ENCODE data around the gene PATE4.
A peak's percentile ranks its signal among the peaks of the same experiment; 100 is the strongest.
"Not testable (repeated sequence)": the region's sequence is repeated elsewhere in the genome, so short reads cannot be mapped to it uniquely, and the experiment has no call there.

Gene PATE4, protein sequence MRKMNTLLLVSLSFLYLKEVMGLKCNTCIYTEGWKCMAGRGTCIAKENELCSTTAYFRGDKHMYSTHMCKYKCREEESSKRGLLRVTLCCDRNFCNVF

DNA sequence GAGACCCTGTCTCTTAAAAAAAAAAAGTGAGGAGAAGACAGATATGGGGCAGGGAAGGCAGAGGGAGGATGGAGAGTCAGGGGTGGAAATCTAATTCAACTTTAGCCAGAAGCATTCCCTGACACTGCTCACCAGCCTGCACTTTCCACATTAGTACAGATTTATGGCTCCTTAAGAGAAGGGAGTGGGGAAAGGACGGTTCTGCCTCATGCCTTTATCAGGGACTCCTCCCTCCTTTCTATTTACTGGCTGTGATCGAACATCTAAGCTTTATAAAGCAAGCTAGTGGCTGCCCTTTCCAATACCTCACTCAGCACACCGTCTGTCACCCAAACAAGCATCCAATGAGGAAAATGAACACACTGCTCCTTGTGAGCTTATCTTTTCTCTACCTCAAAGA is at the start of gene PATE4:
Gene PATE4 (plus strand): TSS at position 301 of the 400 bp plus-strand sequence. CDS start 44 bp downstream, at position 345.
- no peak for DNase-seq (ENCODE audit: low read depth in 2 of 2)

DNA sequence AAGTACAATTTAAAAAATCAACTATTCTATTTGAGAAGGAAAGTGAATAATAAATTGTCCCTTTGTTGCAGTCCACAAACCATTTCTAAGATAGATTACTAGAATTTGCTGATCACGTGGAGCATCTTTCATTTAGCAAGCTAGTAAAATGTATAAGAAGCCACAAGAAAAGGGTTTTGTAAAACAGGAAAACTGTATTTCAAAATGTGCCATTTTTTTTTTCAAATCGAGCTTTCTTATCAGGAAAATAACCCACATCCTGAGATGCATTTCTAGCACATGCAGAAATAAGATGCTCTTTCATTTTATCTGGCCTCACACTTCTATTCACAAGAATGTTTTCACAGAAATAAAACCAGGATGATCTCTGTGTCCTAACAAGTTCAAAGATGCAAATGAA is 48.4 kb upstream of the PATE4 start:
- DNase-seq (ENCODE audit: low read depth in 2 of 2): no peak

DNA sequence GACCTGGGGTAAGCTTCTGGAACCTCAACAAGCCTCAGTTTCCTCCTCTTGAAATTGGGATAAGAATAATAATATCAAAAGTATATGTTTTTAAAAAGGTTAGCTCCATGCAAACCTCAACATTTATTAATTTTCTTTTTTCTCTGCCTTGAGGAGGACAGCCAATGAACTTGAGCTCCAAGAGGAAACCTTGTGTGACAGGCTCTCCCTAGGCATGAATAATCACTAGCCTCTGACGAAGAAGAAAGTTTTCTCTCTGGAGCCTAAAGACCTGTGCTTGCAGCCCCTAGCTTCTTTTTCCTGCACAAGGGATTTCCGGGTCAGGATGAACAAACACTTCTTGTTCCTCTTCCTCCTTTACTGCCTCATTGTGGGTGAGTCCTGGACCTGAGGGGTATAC is 45.3 kb upstream of the PATE4 start, which contains the start of gene PATE3:
Gene PATE3 (plus strand): TSS at position 301 of the 400 bp plus-strand sequence. CDS start 25 bp downstream, at position 326.
- DNase-seq (ENCODE audit: low read depth in 2 of 2): no peak

DNA sequence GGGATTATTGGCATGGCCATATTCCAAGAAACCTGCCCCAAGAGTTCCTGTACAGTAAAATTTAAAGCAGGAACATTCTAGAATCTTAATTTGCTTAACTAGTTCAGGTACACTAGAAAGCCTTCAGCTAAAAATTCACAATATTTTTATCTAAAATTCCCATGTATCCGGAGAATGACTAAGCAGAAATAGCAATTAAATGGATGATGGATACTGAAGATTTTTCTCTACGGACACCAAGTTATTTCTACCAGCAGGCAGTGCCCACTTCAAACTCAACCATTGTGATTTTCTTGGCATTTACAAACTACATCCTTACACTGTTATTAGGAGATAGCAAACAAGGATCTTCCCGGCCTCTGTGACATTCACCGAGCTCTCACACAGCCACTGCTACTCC is 42.3 kb upstream of the PATE4 start:
- DNase-seq (ENCODE audit: low read depth in 2 of 2): no peak

DNA sequence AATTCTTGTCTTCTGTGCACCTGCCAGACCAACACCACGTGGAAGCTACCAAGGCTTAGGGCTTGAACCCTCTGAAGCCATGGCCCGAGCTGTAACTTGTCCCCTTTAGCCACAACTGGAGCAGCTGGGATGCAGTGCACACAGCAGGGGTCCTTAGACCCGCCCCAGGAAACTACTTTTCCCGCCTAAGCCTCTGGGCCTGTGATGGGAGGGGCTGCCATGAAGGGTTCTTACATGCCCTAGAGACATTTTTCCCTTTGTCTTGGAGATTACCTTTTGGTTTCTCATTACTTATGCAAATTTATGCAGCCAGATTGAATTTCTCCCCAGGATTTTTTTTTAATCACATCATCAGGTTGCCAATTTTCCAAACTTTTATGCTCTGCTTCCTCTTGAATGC is 35.5 kb upstream of the PATE4 start:
- no peak for DNase-seq (ENCODE audit: low read depth in 2 of 2)

DNA sequence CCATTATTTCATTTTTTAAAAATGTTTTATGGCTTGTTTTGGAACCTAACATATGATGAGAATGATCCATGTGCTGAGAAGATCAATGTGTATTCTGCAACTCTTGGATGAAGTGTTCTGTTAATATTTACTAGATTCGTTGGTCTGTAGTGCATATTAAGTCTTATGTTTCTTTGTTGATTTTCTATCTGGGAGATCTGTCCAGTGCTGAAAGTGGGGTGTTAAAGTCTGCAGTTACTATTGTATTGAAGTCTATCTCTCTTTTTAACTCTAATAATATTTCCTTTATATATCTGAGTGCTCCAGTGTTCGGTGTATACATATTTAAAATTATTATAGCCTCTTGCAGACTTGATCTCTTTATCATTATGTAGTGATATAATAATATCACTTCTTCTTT is 33.3 kb upstream of the PATE4 start:
- no peak for DNase-seq (ENCODE audit: low read depth in 2 of 2)

DNA sequence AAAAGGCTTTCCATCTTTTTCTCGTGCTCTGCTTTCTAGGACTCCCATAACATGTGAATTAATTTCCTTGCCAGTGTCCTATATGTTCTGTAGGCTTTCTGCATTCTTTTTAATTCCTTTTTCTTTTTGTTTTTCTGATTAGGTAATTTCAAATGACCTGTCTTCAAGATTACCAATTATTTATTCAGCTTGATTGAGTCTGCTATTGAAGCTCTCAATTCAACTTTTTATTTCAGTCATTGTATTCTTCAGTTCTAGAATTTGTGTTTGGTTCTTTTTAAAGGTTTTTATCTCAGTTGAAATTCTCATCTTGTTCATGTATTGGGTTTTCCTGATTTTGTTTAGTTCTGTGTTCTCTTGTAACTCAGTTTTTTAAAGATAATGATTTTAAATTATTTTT is 30.7 kb upstream of the PATE4 start:
- no peak for DNase-seq (ENCODE audit: low read depth in 2 of 2)

DNA sequence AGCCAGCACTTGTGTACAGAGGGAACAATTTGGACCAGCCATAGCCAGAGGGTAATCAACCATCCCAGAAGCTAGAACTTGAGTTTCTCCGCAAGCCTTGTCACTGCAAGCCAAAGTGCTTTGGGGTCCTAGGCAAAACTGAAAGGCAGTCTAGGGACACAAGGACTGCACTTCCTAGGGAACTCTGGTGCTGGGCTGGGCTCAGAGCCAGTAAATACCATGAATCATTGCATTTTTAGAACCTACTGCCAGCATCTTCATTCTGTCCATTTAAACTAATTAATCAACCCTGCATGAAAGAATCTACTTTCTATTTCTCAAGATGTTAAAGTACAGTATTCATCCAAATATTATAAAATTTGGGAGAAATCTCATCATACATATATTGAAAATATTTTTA is 25.2 kb upstream of the PATE4 start:
- no peak for DNase-seq (ENCODE audit: low read depth in 2 of 2)

DNA sequence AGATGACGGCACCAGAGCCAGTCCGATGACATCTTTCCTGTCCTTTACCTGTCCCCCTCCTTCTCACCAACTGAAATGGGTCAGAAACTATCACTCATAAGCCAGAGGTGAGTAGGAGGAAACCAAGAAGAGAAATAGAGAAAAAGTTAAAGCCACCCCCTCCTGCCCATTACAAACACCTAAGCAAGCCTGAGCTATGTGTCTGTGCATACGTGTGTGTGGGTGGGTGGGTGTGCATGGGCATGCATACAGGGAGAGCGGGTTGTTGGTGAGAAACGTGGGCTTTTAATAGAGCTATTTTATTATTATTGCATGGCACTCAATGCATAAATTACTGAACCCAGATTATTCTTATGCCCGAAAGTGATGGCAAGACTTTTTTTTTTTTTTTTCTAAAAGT is 2.6 kb downstream of the PATE4 start:
- DNase-seq (ENCODE audit: low read depth in 2 of 2): no peak

DNA sequence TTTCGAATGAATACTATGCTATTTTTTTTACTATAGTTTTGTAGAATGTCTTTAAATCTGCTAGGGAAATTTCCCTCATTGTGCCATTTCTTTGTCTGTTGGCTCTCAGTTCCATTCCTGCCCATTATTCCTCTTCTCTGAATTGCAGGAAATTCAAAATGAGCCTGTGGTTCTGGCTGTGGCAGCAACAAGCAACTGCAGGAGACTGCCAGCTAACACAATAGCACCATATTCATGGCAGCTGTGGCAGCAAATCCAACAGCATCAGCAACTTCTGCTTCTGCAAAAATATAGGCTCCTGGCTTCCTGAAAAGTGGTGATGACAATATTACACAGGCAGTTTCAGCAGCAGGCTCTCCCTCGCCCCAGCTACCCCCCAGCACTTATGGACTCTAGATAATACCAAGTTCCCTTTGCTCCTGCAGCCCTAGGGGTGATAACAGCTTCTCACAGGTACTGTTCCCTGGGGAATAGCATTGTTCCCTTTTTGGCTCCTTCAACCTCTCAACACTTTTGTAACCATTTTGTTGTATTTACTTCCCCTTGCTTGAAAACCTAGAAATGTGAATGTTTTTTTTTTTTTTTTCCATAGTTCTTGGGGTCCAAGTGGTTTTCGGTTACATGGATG is 9.3 kb downstream of the PATE4 start:
- no peak for DNase-seq (ENCODE audit: low read depth in 2 of 2)

DNA sequence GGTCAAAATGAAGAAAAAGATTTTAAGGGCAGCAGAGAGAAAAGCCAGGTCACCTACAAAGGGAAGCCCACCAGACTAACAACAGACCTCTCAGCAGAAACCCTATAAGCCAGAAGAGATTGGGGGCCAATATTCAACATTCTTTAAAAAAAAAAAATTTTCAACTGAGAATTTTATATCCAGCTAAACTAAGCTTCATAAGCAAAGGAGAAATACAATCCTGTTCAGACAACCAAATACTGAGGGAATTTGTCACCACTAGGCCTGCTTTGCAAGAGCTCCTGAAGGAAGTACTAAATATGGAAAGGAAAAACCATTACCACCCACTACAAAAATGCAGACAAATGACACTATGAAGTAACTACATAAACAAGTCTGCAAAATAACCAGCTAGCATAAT is 13.1 kb downstream of the PATE4 start:
- DNase-seq (ENCODE audit: low read depth in 2 of 2): no peak

DNA sequence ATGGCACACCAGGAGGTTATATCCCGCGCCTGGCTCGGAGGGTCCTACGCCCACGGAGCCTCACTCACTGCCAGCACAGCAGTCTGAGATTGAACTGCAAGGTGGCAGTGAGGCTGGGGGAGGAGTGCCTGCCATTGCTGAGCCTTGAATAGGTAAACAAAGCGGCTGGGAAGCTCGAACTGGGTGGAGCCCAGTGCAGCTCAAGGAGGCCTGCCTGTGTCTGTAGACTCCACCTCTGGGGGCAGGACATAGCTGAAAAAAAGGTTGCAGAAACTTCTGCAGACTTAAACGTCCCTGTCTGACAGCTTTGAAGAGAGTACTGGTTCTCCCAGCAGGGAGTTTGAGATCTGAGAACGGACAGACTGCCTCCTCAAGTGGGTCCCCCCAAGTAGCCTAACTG is 24.6 kb downstream of the PATE4 start:
- not testable (repeated sequence) for DNase-seq (ENCODE audit: low read depth in 2 of 2)

DNA sequence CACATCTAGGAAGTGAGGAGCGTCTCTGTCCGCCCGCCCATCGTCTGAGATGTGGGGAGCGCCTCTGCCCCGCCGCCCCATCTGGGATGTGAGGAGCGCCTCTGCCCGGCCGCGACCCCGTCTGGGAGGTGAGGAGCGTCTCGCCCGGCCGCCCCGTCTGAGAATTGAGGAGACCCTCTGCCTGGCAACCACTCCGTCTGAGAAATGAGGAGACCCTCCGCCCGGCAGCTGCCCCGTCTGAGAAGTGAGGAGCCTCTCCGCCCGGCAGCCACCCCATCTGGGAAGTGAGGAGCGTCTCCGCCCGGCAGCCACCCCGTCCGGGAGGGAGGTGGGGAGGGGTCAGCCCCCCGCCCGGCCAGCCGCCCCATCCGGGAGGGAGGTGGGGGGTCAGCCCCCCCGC is 29.7 kb downstream of the PATE4 start:
- DNase-seq (ENCODE audit: low read depth in 2 of 2): not testable (repeated sequence)

DNA sequence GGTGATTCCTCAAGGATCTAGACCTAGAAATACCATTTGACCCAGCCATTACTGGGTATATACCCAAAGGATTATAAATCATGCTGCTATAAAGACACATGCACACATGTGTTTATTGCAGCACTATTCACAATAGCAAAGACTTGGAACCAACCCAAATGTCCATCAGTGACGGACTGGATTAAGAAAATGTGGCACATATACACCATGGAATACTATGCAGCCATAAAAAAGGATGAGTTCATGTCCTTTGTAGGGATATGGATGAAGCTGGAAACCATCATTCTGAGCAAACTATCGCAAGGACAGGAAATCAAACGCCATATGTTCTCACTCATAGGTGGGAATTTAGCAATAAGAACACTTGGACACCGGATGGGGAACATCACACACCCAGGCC is 32.2 kb downstream of the PATE4 start:
- DNase-seq (ENCODE audit: low read depth in 2 of 2): not testable (repeated sequence)

DNA sequence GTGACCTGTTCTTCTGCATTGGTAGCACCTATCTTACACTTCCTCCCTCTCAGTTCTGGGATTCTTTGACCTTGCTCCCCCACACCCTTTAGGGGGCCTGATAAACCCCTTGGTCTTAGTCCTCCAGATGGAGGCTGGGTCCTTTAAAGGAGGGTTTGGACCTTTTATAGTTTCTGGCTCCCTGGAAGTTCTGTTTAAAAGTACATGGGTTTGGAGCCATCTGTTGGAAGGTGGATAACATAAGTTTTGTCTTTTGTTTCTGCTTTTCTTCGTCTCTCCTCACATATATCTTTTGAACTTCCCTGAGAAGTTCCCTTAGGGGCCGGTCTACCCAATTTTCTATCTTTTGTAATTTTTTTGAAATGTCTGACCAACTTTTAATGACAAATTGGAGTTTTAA is 36.4 kb downstream of the PATE4 start:
- DNase-seq (ENCODE audit: low read depth in 2 of 2): no peak

DNA sequence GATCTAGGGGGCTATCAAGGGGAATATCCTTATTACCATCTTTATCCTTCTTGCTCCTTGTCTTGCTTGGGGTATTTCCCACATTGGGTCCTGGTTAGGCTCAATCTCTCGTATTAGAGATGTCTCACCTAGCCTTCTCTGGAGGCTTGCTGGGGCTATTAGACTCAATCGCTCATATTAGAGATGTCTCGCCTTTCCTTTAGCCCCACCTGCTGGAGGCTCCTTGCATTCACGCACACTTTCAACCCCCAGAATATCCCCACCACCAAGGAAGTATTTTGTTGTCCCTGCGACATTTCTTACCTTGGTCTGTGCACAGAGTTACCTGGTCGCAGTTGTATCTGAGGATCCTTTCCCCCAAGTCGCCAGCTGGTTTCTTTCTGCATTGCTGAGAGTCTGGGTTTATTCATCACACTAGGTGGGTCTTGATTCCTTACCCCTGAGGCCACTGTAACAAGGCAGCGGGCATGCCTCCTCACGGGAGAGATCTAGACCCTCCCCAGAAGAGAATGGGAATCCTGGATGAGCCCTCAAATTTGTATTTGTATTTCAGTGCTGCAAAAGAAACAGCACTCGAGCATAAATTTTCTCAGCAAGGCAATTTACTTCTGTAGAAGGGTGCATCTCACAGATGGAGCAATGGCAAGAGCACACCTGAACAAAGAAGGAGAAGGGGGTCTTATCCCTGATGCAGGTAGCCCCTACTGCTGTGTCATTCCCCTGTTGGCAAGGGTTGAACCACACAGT is 38.4 kb downstream of the PATE4 start:
- DNase-seq (ENCODE audit: low read depth in 2 of 2): peak in 1 of 2 experiments; percentile 11

DNA sequence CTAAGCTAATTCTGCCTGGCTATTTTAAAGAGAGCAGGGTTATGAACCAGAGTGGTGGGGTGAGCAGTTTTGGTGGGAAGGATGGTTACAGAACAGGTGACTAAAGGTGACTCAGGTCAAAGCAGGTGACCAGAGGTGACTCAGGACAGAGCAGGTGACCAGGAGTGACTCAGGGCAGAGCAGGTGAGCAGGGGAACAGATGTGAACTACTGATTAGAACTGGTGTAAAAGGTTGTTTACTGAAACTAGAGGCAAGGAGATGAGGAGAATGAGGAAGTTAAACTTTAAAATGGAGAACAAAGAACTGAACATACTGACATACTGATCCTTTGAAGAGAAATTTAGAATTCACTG is 39.0 kb downstream of the PATE4 start:
- no peak for DNase-seq (ENCODE audit: low read depth in 2 of 2)

DNA sequence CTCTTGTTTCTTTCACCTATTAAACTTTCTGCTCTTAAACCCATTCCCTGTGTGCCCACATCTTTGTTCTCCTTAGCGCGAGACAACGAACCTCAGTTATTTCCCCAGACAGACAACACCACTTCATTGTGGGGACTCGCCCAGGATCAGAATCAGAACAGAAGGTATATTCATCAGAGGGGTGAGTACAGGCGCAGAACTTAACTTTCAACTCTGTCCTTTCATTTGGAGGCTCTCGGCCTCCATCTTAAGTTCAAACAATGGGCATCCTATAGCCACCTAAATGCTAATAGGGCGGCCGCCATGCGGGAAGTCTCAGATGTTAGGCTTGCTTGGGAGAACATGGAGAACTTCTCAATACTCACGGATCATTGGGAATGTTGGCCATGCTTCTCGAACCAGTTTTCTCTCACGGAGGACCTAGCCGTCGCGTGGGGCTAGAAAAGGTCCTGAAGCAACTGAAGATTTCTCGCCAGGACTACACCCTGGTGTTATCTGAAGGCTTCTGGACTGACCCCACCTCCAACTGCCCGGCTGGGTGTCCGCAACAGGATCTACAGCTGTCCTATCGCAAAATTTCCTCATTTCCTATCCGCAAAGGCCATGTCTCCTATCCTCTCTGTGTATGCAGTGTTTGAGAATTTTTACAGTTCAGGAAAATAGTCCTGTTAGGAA is 40.9 kb downstream of the PATE4 start:
- DNase-seq (ENCODE audit: low read depth in 2 of 2): no peak

DNA sequence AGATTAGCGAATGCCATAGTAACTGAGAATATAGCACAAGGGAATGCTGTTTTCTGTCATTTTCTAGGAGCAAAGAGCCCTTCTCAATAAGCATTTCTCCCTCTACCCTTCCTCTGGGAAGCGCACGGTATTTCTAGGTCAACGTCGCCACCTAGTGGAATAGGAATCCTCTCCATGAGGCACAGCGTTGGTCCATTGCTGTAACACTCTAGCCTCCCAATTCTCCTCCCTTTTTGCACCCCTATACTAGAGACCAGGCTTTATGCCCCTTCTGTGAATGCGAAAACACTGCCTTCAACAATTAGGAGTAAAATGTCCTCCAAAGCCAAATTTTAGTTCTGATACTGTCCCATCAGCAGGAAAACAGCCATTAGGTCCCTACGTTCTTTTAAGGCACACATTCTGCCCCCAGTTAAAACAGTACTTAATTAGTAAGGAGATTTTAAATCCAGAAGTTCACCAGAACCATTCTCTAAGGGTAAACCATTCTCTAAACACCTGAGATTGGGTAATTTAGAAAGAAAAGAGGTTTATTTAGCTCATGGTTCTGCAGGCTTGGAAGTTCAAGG is 41.5 kb downstream of the PATE4 start:
- peak; percentile 21 to 24 for DNase-seq (ENCODE audit: low read depth in 2 of 2)

DNA sequence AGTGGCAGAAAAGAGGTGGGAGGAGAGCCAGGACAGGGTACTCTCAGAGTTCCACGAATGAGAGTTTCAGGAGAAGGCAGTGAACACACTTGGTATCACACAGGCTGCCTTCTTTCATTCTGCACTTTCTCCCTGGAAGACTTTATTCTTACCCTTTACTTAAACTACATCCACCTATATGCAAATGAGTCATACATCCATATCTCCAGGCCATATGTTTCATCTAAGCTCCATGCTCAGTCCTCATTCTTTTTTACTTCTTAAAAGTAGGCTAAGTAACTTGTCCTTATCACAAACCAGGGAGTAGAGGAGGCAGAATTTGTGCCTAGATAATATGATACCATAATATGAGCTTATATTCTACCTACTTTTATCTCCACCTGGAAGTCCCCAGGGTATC is 48.2 kb downstream of the PATE4 start:
- no peak for DNase-seq (ENCODE audit: low read depth in 2 of 2)

DNA sequence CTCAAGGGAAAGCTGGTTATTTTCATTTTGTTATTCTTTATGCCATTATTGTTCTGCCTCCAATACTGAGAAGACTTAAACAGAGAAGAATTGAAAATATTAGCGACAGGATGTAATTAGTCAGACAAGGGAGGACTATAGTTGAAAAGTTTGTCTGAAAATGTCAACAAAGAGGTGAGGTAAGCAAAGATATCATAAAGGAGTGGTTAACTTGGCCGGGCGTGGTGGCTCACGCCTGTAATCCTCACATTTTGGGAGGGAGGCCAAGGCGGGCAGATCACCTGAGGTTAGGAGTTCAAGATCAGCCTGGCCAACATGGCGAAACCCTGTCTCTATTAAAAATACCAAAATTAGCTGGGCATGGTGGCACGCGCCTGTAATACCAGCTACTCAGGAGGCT is 50.3 kb downstream of the PATE4 start:
- no peak for DNase-seq (ENCODE audit: low read depth in 2 of 2)

DNA sequence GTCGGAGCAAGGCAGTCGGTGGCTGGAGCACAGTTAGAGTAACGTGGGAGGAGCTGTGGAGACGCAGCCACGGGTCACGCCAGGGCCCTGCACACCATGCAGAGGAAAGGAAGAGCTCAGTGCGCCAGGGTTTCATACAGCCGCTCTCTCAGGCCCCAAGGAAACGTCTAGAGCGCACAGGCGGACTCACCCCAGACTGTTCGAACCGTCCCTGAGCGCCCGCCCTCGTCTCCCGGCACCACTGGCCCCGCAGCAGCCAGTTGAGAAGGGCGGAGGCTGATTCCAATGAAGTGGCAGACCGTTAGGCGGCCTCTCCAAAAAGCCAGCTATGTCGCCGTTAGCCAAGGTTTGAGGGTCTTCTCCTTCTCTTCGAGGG is 53.9 kb downstream of the PATE4 start:
- peak in 1 of 2 experiments; percentile 25 for DNase-seq (ENCODE audit: low read depth in 2 of 2)

All from stimulated activated CD4-positive, alpha-beta T cell treated with anti-CD3 and anti-CD28 coated beads, Interleukin-12 subunit alpha, Interleukin-12 subunit beta, amount 100 ng/mL, for 24 hours (primary cell).